Measurements from ENCODE around the gene CFAP46. TPM values are rescaled to one million over a fixed set of nuclear protein-coding genes. Genes with fewer than 3 reads are reported as not detected.
A peak's percentile ranks its signal among the peaks of the same experiment; 100 is the strongest.

Gene CFAP46
- total and polyA plus RNA-seq, 10 donors: 0.03 to 1.1 (median 0.12) TPM; not detected in 2

- WGBS, 5 donors: 66 to 81% (median 69%) methylated on average over 24 to 41 of the region's 41 CpGs
- intact Hi-C loops (cut with DNase I; ENCODE audit: low total_unique reads): no loop called here
Measured at GRCh38 chr10:132907821-132908620, 34.3 kb downstream of the CFAP46 start.

GRCh38 chr10:132906836-132907235 lies 35.5 kb downstream of the CFAP46 start:
- H3K9me3 ChIP-seq: peaks cover 0 to 14% (median 2%) of the 10 kb centered on the region in 8 donors
- H3K4me3 ChIP-seq: no peak overlapping the region
- TF ChIP-seq POLR2A (IDR thresholded peaks at IDR 0.05) (no peak), POLR2AphosphoS5 (IDR thresholded peaks at IDR 0.05) (no peak), CTCF (IDR thresholded peaks at IDR 0.05 in 8 of 11, conservative IDR thresholded peaks at IDR 0.05 in 3 of 11) (no peak)
- no peaks in the 10 kb centered on the region for H3K36me3 ChIP-seq
- no peak overlapping the region for H3K27ac ChIP-seq
- intact Hi-C loops (cut with DNase I; ENCODE audit: low total_unique reads): no loop called here
- peaks cover 0 to 5% (median 0%) of the 10 kb centered on the region in 6 donors for H3K4me1 ChIP-seq
- DNase-seq: peak; percentile 52
- peaks cover 0 to 60% (median 4%) of the 10 kb centered on the region in 7 donors for H3K27me3 ChIP-seq (replicated peaks in 1 of 7)
- 86 to 96% (median 93%) methylated on average over 13 to 19 of the region's 19 CpGs for WGBS, 5 donors

More at GRCh38 chr10:132907821-132908620, 34.3 kb downstream of the CFAP46 start:
- TF ChIP-seq POLR2AphosphoS5 (IDR thresholded peaks at IDR 0.05) (no peak), POLR2A (IDR thresholded peaks at IDR 0.05) (no peak), CTCF (IDR thresholded peaks at IDR 0.05 in 8 of 11, conservative IDR thresholded peaks at IDR 0.05 in 3 of 11) (no peak)
- peak; percentile 70 for DNase-seq
- no peak overlapping the region for H3K27ac ChIP-seq
- no peak overlapping the region for H3K4me3 ChIP-seq
- peaks cover 0 to 65% (median 4%) of the 10 kb centered on the region in 7 donors for H3K27me3 ChIP-seq (replicated peaks in 1 of 7)
- peaks cover 0 to 14% (median 2%) of the 10 kb centered on the region in 8 donors for H3K9me3 ChIP-seq
- peaks cover 0 to 5% (median 0%) of the 10 kb centered on the region in 6 donors for H3K4me1 ChIP-seq
- H3K36me3 ChIP-seq: no peaks in the 10 kb centered on the region

GRCh38 chr10:132906106-132906505 lies 36.3 kb downstream of the CFAP46 start:
- peaks cover 0 to 17% (median 2%) of the 10 kb centered on the region in 8 donors for H3K9me3 ChIP-seq
- TF ChIP-seq CTCF (IDR thresholded peaks at IDR 0.05 in 8 of 11, conservative IDR thresholded peaks at IDR 0.05 in 3 of 11): no peak
- no peak overlapping the region for H3K4me3 ChIP-seq
- no peak overlapping the region for H3K27ac ChIP-seq
- H3K27me3 ChIP-seq (replicated peaks in 1 of 7): peaks cover 0 to 56% (median 4%) of the 10 kb centered on the region in 7 donors
- peaks cover 0 to 5% (median 0%) of the 10 kb centered on the region in 6 donors for H3K4me1 ChIP-seq
- peak; percentile 37 for DNase-seq
- 92 to 98% (median 94%) methylated on average over 12 to 15 of the region's 15 CpGs for WGBS, 5 donors
- intact Hi-C loops (cut with DNase I; ENCODE audit: low total_unique reads): no loop called here
- no peaks in the 10 kb centered on the region for H3K36me3 ChIP-seq

GRCh38 chr10:132905661-132906060 lies 36.7 kb downstream of the CFAP46 start:
- Histone ChIP-seq H3K4me1 (peaks cover 0 to 5% (median 0%) of the 10 kb centered on the region in 6 donors), H3K9me3 (peaks cover 0 to 22% (median 4%) of the 10 kb centered on the region in 8 donors), H3K36me3 (no peaks in the 10 kb centered on the region), H3K27me3 (replicated peaks in 1 of 7) (peaks cover 0 to 52% (median 4%) of the 10 kb centered on the region in 7 donors), H3K4me3 (no peak overlapping the region), H3K27ac (no peak overlapping the region)
- intact Hi-C loops (cut with DNase I; ENCODE audit: low total_unique reads): no loop called here
- peak; percentile 54 for DNase-seq
- TF ChIP-seq CTCF (IDR thresholded peaks at IDR 0.05 in 8 of 11, conservative IDR thresholded peaks at IDR 0.05 in 3 of 11) (no peak), POLR2AphosphoS5 (IDR thresholded peaks at IDR 0.05) (no peak), POLR2A (IDR thresholded peaks at IDR 0.05) (no peak)
- WGBS, 5 donors: 80 to 100% (median 96%) methylated on average over 1 of the region's 1 CpG

All from spleen (tissue), 11 donors.